ENCODE results near the gene FGFR1OP2.

Gene FGFR1OP2

GRCh38 chr12:27005495-27005894, 67.2 kb downstream of the FGFR1OP2 start:
- no peak for FAIRE-seq

- FAIRE-seq = no peak
Observed at GRCh38 chr12:27006797-27007467, 68.7 kb downstream of the FGFR1OP2 start.

GRCh38 chr12:27008081-27008480, 69.8 kb downstream of the FGFR1OP2 start:
- no peak for FAIRE-seq

- no peak for FAIRE-seq
Observed at GRCh38 chr12:27009881-27010301, 71.6 kb downstream of the FGFR1OP2 start.

DNA sequence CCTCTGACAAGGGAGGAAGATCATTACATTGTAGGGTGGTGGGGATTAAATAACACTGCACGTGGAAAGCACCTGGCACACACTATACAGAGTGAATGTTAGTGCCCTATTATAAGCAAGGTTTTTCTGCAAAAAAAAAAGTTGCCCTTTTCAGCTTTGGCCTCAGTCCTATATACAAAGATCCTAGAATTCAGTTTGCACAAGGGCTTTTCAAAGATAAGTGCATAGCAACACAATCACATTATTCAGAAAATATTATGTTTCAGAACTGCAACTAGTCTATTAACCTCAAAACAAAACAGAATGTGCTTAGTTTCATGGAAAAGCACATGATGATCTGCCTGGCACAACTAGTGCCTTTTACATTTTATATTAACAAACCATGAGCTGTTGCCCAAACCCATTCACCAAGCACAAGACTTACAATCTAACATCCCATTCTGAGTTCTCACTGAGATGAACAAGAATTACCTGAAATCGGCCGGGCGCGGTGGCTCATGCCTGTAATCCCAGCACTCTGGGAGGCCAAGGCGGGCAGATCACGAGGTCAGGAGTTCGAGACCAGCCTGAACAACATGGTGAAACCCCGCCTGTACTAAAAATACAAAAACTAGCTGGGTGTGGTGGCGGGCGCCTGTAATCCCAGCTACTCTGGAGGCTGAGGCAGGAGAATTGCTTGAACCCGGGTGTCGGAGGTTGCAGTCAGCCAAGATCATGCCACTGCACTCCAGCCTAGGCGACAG, 74.1 kb downstream of the FGFR1OP2 start:
- no peak for FAIRE-seq

DNA sequence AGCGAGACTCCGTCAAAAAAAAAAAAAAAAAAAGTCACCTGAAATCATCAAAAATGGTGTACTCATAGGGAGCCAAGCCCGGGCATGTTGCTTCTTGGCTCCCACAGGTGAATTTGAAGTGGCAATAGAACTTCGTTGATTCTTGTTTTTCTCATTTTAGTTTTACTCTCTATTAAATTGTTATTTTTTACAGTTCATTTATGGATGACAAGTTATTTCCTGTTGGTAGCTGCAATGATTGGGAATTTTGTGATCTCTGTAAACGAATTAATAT, 74.6 kb downstream of the FGFR1OP2 start:
- FAIRE-seq = no peak

DNA sequence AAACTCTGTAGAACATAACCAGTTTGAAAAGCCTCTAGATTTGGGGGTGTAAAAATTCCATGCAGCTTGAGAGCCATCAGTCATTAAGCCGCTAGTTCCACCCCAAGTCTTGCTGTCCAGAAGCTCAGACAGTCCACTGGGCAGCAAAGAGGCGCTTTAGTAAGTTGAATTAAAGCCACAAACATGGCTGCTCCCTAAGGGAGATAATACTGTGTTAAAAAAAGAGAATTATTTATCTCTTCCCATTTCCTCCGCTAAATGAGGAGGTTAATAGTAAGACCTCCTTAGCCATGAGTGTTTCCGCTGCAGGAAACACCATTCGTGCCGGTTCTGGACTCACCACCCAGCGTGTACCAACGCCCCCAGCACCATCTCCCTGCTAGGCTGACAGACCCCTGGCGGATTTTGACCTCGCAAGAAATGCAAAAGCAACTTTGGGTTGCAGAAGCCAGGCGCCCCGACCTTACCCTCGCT, 75.4 kb downstream of the FGFR1OP2 start:
- no peak for FAIRE-seq

DNA sequence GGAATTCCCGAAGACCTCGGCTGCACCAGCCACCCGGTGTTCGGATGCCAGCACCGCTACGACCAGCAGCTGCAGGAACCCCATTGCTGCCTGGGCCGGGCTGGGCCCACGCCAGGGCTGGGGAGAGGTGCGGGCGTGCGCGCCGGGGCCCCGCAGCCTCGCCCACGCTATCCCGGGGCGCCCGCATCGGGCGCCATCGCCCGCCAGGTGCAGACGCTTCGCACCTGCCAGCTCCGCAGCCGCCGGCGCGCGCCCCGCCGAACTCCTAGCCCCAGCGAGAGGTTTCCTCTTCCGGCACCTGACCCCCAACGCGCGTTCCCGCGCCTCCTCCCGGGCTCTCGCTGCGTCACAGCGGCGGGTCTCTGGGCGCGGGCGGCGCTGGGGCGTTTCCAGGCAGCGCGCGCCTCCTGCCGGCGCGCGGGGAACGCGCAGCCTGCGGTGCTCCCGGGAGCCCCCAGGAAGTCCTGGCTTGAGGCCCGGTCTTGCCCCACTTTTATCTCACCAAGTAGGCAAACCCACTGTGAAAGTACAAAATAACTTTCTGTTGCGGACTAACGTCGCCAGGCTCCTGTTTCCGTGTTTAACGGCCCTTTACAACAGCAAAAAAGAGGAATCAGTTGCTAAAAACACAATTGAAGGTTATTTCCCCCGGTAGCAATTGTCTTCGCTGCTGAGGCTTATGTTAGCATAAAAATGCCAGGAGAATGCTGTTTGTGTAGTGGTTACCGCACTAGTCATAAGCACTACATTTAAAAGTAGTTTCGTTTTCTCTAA, 76.0 kb downstream of the FGFR1OP2 start, which contains the start of gene TM7SF3:
Gene TM7SF3, minus strand, starts transcription at position 300 of the 774 bp plus-strand sequence. Its CDS starts 216 bp downstream, at position 84.
- no peak for FAIRE-seq

GRCh38 chr12:27014859-27015729, 76.8 kb downstream of the FGFR1OP2 start:
- no peak for FAIRE-seq

GRCh38 chr12:27015730-27016076, 77.4 kb downstream of the FGFR1OP2 start:
- FAIRE-seq = peak; percentile 54
